Epithelial cell of proximal tubule (primary cell): ENCODE measurements around the gene CLEC16A. TPM values are rescaled to one million over a fixed set of nuclear protein-coding genes. Genes with fewer than 3 reads are reported as not detected.

Experiments
- DNase-seq: peaks from one replicate; pipeline ENCODE4 v3.0.0-alpha.2; 2011; ENCODE audit warnings: low read depth
- H3K4me3 ChIP-seq: 2 replicates; pipeline ENCODE4 v1.5.1; 2011; ENCODE audit warnings: low read depth, mild to moderate bottlenecking, low read length
- total RNA-seq: library from RNA; depleted of rRNA; stranded (reverse); fragments of >200 nt; gene quantifications from 2 replicates; pipeline ENCODE4 v1.2.3, GENCODE V29; 2015
- TF ChIP-seq, protein P1 (sequence below): conservative IDR thresholded peaks from 2 replicates; pipeline ENCODE4 v1.5.1; 2012; ENCODE audit warnings: low read depth, mild to moderate bottlenecking, low read length

The CLEC16A gene
- total RNA-seq, 1 donor from 2014 or later: 15.6 TPM

DNA sequence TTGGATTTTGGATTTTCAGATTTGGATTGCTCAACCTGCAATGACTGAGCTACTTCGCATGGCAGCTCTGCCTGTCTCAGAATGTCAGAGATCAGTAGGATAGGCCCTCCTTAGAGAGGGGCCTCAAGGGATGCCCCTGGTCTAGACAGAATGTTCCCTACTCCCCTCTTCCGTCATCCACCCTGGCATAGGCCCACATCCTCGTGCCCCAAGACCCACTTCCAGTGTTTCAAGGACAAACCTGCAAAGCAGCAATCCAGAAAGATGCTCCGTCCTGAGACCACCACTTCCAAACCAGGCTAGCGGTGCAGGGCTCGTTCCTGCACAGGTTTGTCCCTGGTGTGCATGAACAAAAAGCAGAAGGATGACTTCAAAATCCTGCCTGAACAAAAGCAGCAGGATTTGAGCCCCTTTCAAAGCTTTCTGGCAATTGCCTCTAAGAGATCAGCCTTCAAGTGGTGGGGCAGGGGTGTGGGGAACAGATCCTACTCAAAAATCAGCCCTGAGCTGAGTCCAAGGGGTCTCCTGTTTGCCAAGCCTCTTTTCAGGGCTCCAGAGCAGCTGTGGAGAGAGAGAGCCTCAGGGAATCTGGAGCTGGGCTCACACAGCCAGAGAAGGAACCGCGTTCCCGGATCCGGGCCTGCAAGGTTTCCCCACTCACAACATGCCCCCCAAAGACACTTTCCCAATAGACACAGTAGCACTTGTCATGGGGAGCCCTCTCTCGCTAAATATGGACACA lies 190.5 kb downstream of the CLEC16A start:
- H3K4me3 ChIP-seq: no peak overlapping the region
- TF ChIP-seq, protein P1, sequence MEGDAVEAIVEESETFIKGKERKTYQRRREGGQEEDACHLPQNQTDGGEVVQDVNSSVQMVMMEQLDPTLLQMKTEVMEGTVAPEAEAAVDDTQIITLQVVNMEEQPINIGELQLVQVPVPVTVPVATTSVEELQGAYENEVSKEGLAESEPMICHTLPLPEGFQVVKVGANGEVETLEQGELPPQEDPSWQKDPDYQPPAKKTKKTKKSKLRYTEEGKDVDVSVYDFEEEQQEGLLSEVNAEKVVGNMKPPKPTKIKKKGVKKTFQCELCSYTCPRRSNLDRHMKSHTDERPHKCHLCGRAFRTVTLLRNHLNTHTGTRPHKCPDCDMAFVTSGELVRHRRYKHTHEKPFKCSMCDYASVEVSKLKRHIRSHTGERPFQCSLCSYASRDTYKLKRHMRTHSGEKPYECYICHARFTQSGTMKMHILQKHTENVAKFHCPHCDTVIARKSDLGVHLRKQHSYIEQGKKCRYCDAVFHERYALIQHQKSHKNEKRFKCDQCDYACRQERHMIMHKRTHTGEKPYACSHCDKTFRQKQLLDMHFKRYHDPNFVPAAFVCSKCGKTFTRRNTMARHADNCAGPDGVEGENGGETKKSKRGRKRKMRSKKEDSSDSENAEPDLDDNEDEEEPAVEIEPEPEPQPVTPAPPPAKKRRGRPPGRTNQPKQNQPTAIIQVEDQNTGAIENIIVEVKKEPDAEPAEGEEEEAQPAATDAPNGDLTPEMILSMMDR: no peak
- DNase-seq: no peak

DNA sequence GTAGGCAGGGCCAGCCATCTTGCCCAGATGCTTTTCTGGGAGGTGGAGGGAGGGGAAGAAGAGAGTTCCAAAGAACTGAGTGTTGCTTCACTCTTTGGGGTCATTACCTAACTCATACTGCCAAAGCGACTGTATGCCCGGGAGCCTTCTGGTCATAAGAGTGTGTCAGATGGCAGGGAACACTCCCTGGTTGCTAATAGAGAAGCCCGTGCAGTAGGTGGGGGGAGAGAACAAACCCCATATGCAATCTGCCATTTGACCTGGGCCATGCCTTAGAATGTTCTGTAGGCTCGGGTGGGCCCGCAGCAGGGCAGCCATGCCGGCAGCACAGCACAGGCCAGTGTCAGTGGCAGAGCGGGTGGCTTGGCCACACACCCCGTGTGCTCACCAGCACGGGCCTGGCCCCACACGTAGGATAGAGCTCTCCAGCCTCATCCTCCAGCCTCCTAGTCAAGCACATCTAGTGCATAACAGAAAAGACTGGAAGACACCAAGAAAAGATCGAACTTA lies 191.2 kb downstream of the CLEC16A start:
- DNase-seq: no peak
- no peak overlapping the region for H3K4me3 ChIP-seq
- TF ChIP-seq, protein P1: no peak

DNA sequence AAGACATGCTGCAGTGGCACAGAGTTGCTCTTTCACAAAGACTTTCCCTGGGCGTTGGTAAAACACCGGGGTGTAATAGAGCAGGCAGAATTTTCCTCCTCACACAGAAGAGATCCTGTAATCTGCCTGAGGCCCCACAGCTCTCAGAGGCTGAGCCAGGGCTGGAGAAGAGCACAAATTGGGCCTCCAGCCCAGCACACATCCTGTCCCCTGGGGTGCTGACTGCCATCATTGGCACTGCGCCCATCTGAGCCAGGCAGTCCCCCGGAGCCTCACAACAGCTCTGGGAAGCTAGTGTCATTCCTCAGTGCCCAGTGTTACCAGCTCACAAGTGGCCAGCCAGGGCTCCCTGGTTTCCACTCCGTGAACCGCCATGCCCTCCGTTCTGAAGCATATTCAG lies 192.2 kb downstream of the CLEC16A start:
- DNase-seq: no peak
- TF ChIP-seq, protein P1: no peak
- H3K4me3 ChIP-seq: no peak overlapping the region

DNA sequence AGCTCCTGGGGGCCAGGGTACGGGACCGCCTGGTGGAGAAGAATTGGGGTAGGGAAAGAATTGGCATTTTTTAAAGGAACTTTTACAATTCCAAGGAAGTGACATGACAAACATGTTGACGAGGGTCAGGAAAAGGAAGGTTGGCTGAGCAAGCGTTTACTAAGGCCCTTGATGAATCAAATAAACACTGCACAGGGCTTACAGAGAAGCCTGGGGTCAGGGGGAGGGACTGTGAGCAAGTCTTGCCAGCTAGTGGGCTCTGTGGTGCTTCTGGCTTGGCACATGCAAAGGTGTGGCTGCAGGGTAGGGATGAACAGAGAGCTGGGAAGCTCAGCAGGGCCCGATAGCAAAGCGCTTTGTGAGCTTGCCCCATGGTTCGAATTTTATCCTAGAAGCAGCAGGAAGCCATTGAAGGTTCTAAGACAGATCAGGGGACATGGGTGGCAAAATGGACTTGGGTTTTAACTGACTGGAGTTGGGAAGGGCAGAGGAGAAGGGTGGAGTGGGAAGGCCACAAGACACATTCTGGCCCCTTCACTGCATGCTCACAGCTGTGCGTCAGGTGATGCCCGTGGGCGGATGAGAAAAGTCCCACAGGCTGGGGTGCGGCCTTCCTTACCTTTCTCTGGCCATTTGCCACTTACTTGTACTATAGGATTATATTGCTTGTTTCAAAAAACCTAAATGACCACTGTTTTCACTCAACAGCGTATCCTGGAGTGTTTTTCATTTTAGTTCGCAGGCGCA lies 193.8 kb downstream of the CLEC16A start:
- H3K4me3 ChIP-seq: no peak overlapping the region
- TF ChIP-seq, protein P1: no peak
- DNase-seq: no peak

DNA sequence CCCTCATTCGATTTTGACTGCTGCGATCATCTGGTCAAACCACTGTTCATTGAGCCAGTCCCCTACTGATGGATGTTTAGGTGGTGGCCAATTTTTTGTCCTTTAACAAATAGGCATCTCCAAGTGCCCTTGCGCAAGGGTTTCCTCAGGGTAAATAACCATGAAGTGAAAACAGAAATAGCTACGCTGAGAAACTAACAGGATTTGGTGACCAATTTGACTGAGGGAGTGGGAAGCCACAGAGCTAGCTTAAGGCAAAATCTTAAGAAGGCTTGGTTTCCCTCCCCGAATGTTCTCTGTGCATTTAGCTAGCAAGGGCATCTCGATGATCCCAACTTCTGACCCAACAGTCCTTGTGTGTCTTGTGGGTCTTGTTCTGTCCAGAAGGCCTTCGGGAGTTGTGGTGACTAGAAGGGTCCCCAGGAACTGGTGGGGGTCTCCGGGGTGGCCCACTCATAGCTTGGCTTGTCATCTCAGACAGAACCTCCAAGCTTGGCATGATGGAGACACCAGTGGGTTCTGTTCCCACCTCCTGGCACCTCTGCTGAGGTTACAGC lies 194.5 kb downstream of the CLEC16A start:
- H3K4me3 ChIP-seq: no peak overlapping the region
- no peak for DNase-seq
- TF ChIP-seq, protein P1: no peak

DNA sequence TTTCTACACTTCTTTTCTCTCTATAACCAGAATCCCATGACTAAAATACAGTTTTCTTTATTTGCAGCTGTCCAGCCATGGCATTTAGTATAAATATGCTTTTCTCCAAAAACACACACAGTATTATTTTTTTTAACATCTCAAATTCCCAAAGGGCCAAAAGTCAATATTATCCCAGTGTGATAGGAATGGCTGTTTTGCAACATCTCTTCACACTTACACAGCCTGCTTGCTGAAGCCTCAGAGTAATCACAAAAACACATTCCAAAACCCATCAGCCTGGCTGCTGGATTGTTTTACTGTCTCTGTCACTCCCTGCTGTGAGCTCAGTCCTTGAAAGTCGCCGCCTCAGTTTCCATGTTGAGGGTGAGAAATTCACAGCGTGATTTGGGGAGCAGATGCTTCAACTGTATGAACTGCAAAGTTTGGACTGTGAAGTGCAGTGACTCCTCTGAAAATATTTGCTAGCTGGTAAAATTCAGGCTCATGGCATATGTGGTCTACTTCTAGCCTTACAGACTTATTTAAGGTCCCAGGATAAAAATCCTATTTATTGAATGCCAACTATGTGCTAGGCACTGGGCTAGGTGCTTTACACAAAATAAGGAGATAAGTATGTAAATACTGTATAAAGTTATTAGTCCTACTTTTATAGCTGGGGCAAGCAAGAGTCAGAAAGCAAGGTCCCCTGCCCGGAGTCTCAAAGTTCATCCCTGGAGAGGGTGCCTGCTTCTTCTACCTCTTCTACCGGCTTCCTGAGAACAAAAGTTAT lies 195.1 kb downstream of the CLEC16A start:
- no peak for DNase-seq
- no peak overlapping the region for H3K4me3 ChIP-seq
- TF ChIP-seq, protein P1: no peak
